Stimulated activated CD4-positive, alpha-beta T cell treated with anti-CD3 and anti-CD28 coated beads, TNF-alpha, amount 100 ng/mL, for 48 hours (primary cell): ENCODE measurements around the gene TMEM156.

Source experiments
- DNase-seq, 3 donors: peaks; one replicate each; pipeline ENCODE4 v3.0.0-alpha.2; 2020; ENCODE audit warnings: low read depth in 3 of 3

Gene TMEM156

GRCh38 chr4:38925492-38926413 is 106.5 kb downstream of the TMEM156 start:
- DNase-seq: no peak

GRCh38 chr4:38924353-38924752 is 107.9 kb downstream of the TMEM156 start:
- DNase-seq: no peak

GRCh38 chr4:38923746-38924145 is 108.5 kb downstream of the TMEM156 start:
- no peak for DNase-seq

- DNase-seq: no peak
Observed at GRCh38 chr4:38921151-38921550, 111.1 kb downstream of the TMEM156 start.

GRCh38 chr4:38920677-38921076 is 111.5 kb downstream of the TMEM156 start:
- DNase-seq: no peak

GRCh38 chr4:38920186-38920585 is 112.0 kb downstream of the TMEM156 start:
- no peak for DNase-seq

GRCh38 chr4:38919494-38919893 is 112.7 kb downstream of the TMEM156 start:
- no peak for DNase-seq

- no peak for DNase-seq
Observed at GRCh38 chr4:38917481-38918025, 114.7 kb downstream of the TMEM156 start.
